ENCODE measurements around the gene RHBG.
A peak's percentile ranks its signal among the peaks of the same experiment; 100 is the strongest.

DNA sequence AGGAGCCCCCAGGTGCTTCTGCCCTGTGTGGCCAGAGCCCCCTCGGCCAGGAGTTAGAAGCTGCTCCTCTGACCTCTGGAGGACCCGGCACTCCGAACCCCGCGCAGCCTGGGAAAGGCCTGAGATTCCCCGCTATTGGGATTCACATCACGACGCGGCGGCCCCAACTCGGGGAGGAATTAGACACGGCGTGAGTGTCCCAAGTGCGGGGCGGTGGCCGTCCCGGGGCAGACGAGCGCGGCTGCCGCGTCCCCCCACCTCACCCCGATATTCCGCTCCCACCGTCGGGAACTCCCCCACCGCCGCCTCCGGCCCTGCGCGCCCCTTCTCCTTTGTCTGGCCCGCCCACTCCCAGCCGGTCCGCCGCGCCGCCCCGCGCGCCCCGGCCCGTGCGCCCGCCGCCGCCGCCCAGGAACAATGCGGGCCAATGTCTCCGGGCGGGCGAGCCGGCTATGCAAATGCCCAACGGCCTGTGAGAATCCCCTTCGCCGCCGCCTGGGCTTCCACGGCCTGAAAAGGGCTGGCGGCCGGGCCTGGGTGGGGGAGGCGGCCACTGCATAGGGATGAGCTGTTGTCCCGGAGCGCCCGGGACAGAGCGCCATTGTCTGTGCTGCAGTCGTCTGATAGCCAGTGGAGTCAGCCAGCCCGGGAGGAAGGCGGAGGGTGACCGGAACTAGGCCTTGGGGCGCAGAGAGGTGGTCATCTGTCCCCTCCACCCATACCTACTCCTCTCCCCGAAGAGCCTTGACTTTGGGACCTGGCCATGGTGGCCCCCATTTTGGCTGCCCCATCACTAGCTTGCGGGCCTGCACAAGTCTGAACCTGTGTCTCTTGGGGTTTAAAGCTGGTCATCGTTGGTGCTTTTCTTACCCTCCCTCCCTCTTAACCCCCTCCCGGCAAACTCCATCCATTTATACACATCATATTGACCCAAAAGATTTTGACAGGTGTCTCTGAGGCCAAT is 19.4 kb downstream of the RHBG start:
- TF ChIP-seq, protein P1, sequence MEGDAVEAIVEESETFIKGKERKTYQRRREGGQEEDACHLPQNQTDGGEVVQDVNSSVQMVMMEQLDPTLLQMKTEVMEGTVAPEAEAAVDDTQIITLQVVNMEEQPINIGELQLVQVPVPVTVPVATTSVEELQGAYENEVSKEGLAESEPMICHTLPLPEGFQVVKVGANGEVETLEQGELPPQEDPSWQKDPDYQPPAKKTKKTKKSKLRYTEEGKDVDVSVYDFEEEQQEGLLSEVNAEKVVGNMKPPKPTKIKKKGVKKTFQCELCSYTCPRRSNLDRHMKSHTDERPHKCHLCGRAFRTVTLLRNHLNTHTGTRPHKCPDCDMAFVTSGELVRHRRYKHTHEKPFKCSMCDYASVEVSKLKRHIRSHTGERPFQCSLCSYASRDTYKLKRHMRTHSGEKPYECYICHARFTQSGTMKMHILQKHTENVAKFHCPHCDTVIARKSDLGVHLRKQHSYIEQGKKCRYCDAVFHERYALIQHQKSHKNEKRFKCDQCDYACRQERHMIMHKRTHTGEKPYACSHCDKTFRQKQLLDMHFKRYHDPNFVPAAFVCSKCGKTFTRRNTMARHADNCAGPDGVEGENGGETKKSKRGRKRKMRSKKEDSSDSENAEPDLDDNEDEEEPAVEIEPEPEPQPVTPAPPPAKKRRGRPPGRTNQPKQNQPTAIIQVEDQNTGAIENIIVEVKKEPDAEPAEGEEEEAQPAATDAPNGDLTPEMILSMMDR (IDR thresholded peaks at IDR 0.05; ENCODE audit: poor library complexity), result no peak
- peak; percentile 78 for TF ChIP-seq EZH2 (IDR thresholded peaks at IDR 0.05; ENCODE audit: borderline replicate concordance)

All from hepatocyte (in vitro differentiated cells).